IMR-90 (cell line): ENCODE results near the gene ACSF2. TPM values are rescaled to one million over a fixed set of nuclear protein-coding genes. Genes with fewer than 3 reads are reported as not detected.

Experiments
- ATAC-seq: fragments of 200-7000 bp; cut with Tn5 transposase; 2 replicates; pipeline ENCODE4 v1.9.1; 2020; ENCODE audit warnings: low read depth, mild to moderate bottlenecking, moderate library complexity
- BruUV-seq: library from RNA; stranded (reverse); fragments of 400-500 nt; replicated peaks from 2 replicates; lab custom pipeline; 2021; lab: Mats Ljungman, UMichigan
- CTCF ChIA-PET: fragments of 300-600 bp; formaldehyde crosslinking; extraction: SDS; loops from one replicate; lab custom pipeline; 2021; ENCODE audit warnings: antibody characterized with exemption; lab: Yijun Ruan, JAX
- POLR2A ChIA-PET: fragments of 300-600 bp; sonication (Branson Sonifier 250); formaldehyde crosslinking; loops from one replicate; lab custom pipeline; 2022; ENCODE audit warnings: antibody characterized with exemption; ENCODE audit not compliant: unreplicated experiment; lab: Charles Lee
- DNase-seq: peaks from one replicate; pipeline ENCODE4 v3.0.0; 2013
- H2AFZ ChIP-seq: replicated peaks from 2 replicates; pipeline ENCODE3; 2013; ENCODE audit warnings: low read length, mild to moderate bottlenecking; ENCODE audit not compliant: poor library complexity
- H2AK5ac ChIP-seq: 2 replicates; pipeline ENCODE4 v1.6.1; 2013; ENCODE audit warnings: low read depth, low read length, inconsistent platforms
- H2AK9ac ChIP-seq: replicated peaks from 2 replicates; pipeline ENCODE3; 2013; ENCODE audit warnings: mild to moderate bottlenecking, low read depth, low read length, moderate library complexity; ENCODE audit not compliant: poor library complexity
- H2BK120ac ChIP-seq: 2 replicates; pipeline ENCODE4 v1.6.1; 2013; ENCODE audit warnings: low read depth, low read length, inconsistent platforms
- H2BK15ac ChIP-seq: 3 replicates; pipeline ENCODE4 v1.6.1; 2013; ENCODE audit warnings: low read depth, low read length, inconsistent platforms
- H2BK20ac ChIP-seq: 2 replicates; pipeline ENCODE4 v1.6.1; 2013; ENCODE audit warnings: low read depth, mild to moderate bottlenecking, inconsistent platforms, low read length, moderate library complexity
- H2BK5ac ChIP-seq: 2 replicates; pipeline ENCODE4 v1.6.1; 2013; ENCODE audit warnings: mild to moderate bottlenecking, low read depth, low read length, inconsistent platforms; ENCODE audit not compliant: poor library complexity, severe bottlenecking
- H3K14ac ChIP-seq: replicated peaks from 2 replicates; pipeline ENCODE4 v1.6.1; 2013; ENCODE audit warnings: low read depth, low read length, inconsistent platforms
- H3K18ac ChIP-seq: 2 replicates; pipeline ENCODE4 v1.6.1; 2013; ENCODE audit warnings: low read depth, low read length, control low read depth
- H3K23ac ChIP-seq: 2 replicates; pipeline ENCODE4 v1.6.1; 2013; ENCODE audit warnings: low read depth, low read length, inconsistent platforms
- H3K27ac ChIP-seq: 2 replicates; pipeline ENCODE4 v1.5.1; 2013; ENCODE audit warnings: mild to moderate bottlenecking, control low read depth, low read length; ENCODE audit not compliant: insufficient read depth
- H3K27me3 ChIP-seq: 2 replicates; pipeline ENCODE4 v1.6.1; 2013; ENCODE audit warnings: low read length; ENCODE audit not compliant: control insufficient read depth, insufficient read depth
- H3K36me3 ChIP-seq: 2 replicates; pipeline ENCODE4 v1.6.1; 2013; ENCODE audit warnings: low read length, mixed read lengths; ENCODE audit not compliant: control insufficient read depth, insufficient read depth
- H3K4ac ChIP-seq: 2 replicates; pipeline ENCODE4 v1.6.1; 2013; ENCODE audit warnings: low read depth, low read length, inconsistent platforms
- H3K4me1 ChIP-seq: 2 replicates; pipeline ENCODE4 v1.6.1; 2013; ENCODE audit warnings: low read length, mixed read lengths; ENCODE audit not compliant: control insufficient read depth, insufficient read depth
- H3K4me2 ChIP-seq: 2 replicates; pipeline ENCODE4 v1.6.1; 2013; ENCODE audit warnings: low read depth, mild to moderate bottlenecking, control low read depth, low read length, moderate library complexity
- H3K4me3 ChIP-seq: 2 replicates; pipeline ENCODE4 v1.5.1; 2013; ENCODE audit warnings: low read depth, mild to moderate bottlenecking, control low read depth, low read length, moderate library complexity; ENCODE audit not compliant: insufficient read depth
- H3K56ac ChIP-seq: 2 replicates; pipeline ENCODE4 v1.6.1; 2013; ENCODE audit warnings: low read length, inconsistent platforms; ENCODE audit not compliant: insufficient read depth; ENCODE audit errors: extremely low read depth
- H3K79me1 ChIP-seq, 2 experiments: 2 replicates each; pipeline ENCODE4 v1.6.1; 2013; ENCODE audit warnings: low read length in 2 of 2, inconsistent platforms in 1 of 2, low read depth in 1 of 2
- H3K9ac ChIP-seq: 2 replicates; pipeline ENCODE4 v1.6.1; 2013; ENCODE audit warnings: low read depth, low read length, control low read depth
- H3K9me1 ChIP-seq: 2 replicates; pipeline ENCODE4 v1.6.1; 2013; ENCODE audit warnings: low read length, inconsistent platforms; ENCODE audit not compliant: insufficient read depth
- H3K9me3 ChIP-seq: 2 replicates; pipeline ENCODE4 v1.6.1; 2013; ENCODE audit warnings: low read length; ENCODE audit not compliant: control insufficient read depth, insufficient read depth
- H4K20me1 ChIP-seq: 2 replicates; pipeline ENCODE4 v1.6.1; 2013; ENCODE audit warnings: low read length, inconsistent platforms; ENCODE audit not compliant: insufficient read depth
- H4K5ac ChIP-seq: 2 replicates; pipeline ENCODE4 v1.6.1; 2013; ENCODE audit warnings: mild to moderate bottlenecking, low read depth, low read length, control low read depth
- H4K8ac ChIP-seq, 2 experiments: 2 replicates each; pipeline ENCODE4 v1.6.1; 2013; ENCODE audit warnings: low read depth in 2 of 2, low read length in 2 of 2, control low read depth in 1 of 2, inconsistent platforms in 1 of 2
- H4K91ac ChIP-seq: 2 replicates; pipeline ENCODE4 v1.6.1; 2013; ENCODE audit warnings: low read depth, low read length, inconsistent platforms; ENCODE audit not compliant: insufficient read depth
- CEBPB ChIP-seq: IDR thresholded peaks from 2 replicates; pipeline ENCODE4 v1.6.1; 2012; ENCODE audit warnings: low read depth, low read length, improper control_type of control experiment
- CHD1 ChIP-seq: IDR thresholded peaks from 2 replicates; pipeline ENCODE4 v1.6.1; 2012; ENCODE audit warnings: low read depth, low read length, improper control_type of control experiment
- FOS ChIP-seq: fragments of 150-350 bp; IDR thresholded peaks from 2 replicates; pipeline ENCODE4 v1.6.1; 2016; ENCODE audit warnings: low read depth, low read length
- MAFK ChIP-seq: IDR thresholded peaks from 2 replicates; pipeline ENCODE4 v1.6.1; 2012; ENCODE audit warnings: low read depth, low read length, improper control_type of control experiment
- MAZ ChIP-seq: IDR thresholded peaks from 2 replicates; pipeline ENCODE4 v1.6.1; 2012; ENCODE audit warnings: low read depth, mild to moderate bottlenecking, low read length, improper control_type of control experiment, moderate library complexity, borderline replicate concordance
- NFE2L2 ChIP-seq: fragments of 150-350 bp; IDR thresholded peaks from 2 replicates; pipeline ENCODE4 v1.6.1; 2016; ENCODE audit warnings: low read depth, mild to moderate bottlenecking, low read length
- POLR2A ChIP-seq: IDR thresholded peaks from 2 replicates; pipeline ENCODE4 v1.6.1; 2012; ENCODE audit warnings: mild to moderate bottlenecking, low read depth, low read length
- RCOR1 ChIP-seq: IDR thresholded peaks from 2 replicates; pipeline ENCODE4 v1.6.1; 2012; ENCODE audit warnings: mild to moderate bottlenecking, low read length, improper control_type of control experiment; ENCODE audit not compliant: insufficient replicate concordance
- RFX5 ChIP-seq: IDR thresholded peaks from 2 replicates; pipeline ENCODE4 v1.8.0; 2012; ENCODE audit warnings: low read depth, mild to moderate bottlenecking, low read length, moderate library complexity
- SMC3 ChIP-seq: fragments of 150-350 bp; IDR thresholded peaks from 2 replicates; pipeline ENCODE4 v1.6.1; 2016; ENCODE audit warnings: low read depth, mild to moderate bottlenecking, antibody characterized with exemption, low read length, moderate library complexity
- WGBS, 2 experiments: methylation state at CpG; one replicate each; pipeline versions ENCODE4 v1.1.5 to v1.1.7; 2013; ENCODE audit warnings: missing lambda C conversion rate in 2 of 2; ENCODE audit not compliant: insufficient read length in 1 of 2; ENCODE audit errors: extremely low coverage in 2 of 2; 5-methylcytosine and 5-hydroxymethylcytosine counted together
- dilution Hi-C: fragments of 300-500 bp; cut with HindIII; formaldehyde crosslinking; loops from one replicate; pipeline ENCODE4 v1.14.3; 2018; ENCODE audit warnings: low sequenced_read_pairs; ENCODE audit not compliant: unreplicated experiment
- in situ Hi-C: fragments of 300-500 bp; cut with MboI; formaldehyde crosslinking; loops from 3 replicates; pipeline ENCODE4 v1.14.3; 2019; ENCODE audit warnings: low sequenced_read_pairs, inconsistent platforms, mixed read lengths
- intact Hi-C: fragments of 100-400 bp; cut with micrococcal nuclease; formaldehyde crosslinking; loops from 2 replicates; pipeline ENCODE4 v1.10.0; 2022
- polyA plus RNA-seq, 3 experiments: library from polyadenylated mRNA; depleted of rRNA; stranded (reverse); fragments of >200 nt; gene quantifications; 2 replicates each; pipeline ENCODE4 v1.2.3, GENCODE V29; 2012; ENCODE audit warnings: low replicate concordance in 1 of 3
- total RNA-seq: library from RNA; depleted of rRNA; stranded (reverse); fragments of >200 nt; gene quantifications from 2 replicates; pipeline ENCODE4 v1.2.3, GENCODE V29; 2012
- TF ChIP-seq, protein P1 (sequence below): conservative IDR thresholded peaks from 2 replicates; pipeline ENCODE4 v1.5.1; 2012; ENCODE audit warnings: mild to moderate bottlenecking, low read depth, low read length, improper control_type of control experiment
- TF ChIP-seq, protein P2 (sequence below): fragments of 150-350 bp; IDR thresholded peaks from 2 replicates; pipeline ENCODE4 v1.6.1; 2017; ENCODE audit warnings: mild to moderate bottlenecking, antibody characterized with exemption, low read length, low read depth

ACSF2 gene
- total and polyA plus RNA-seq, 2 of the 4 experiments (the other 2 are of a cell fraction): 18.5 to 27.2 TPM

GRCh38 chr17:50382931-50383330 lies 43.1 kb upstream of the ACSF2 start (continued):
- TF ChIP-seq, protein P1, sequence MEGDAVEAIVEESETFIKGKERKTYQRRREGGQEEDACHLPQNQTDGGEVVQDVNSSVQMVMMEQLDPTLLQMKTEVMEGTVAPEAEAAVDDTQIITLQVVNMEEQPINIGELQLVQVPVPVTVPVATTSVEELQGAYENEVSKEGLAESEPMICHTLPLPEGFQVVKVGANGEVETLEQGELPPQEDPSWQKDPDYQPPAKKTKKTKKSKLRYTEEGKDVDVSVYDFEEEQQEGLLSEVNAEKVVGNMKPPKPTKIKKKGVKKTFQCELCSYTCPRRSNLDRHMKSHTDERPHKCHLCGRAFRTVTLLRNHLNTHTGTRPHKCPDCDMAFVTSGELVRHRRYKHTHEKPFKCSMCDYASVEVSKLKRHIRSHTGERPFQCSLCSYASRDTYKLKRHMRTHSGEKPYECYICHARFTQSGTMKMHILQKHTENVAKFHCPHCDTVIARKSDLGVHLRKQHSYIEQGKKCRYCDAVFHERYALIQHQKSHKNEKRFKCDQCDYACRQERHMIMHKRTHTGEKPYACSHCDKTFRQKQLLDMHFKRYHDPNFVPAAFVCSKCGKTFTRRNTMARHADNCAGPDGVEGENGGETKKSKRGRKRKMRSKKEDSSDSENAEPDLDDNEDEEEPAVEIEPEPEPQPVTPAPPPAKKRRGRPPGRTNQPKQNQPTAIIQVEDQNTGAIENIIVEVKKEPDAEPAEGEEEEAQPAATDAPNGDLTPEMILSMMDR: no peak

DNA sequence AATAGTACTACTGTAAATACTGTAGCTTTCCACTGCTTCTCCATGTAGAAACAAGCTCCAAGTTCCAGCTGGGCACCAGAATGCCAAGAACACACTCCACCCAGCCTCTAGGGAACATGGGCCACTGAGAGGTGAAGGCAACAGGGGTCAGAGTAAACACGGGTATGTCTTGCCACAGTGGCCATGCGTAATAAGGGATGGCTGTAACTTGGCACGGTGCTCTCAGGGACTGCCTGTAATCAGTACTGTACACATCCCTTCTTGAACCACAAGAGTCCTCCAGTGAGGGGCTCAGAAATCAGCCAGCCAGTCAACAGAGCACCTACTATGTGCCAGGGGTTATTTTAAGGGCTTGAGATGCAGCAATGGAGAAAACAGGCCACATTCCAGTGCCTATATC lies 39.5 kb upstream of the ACSF2 start:
- no peaks in the 10 kb centered on the region for H3K9me3 ChIP-seq
- no peak overlapping the region for H2BK5ac ChIP-seq
- no peaks in the 10 kb centered on the region for H3K4me1 ChIP-seq
- H4K8ac ChIP-seq: no peak overlapping the region
- ChIA-PET CTCF (no interaction called here), POLR2A (no interaction called here)
- peaks cover 76% of the 10 kb centered on the region for H3K36me3 ChIP-seq
- H2AFZ ChIP-seq: no peak overlapping the region
- no peak overlapping the region for H3K9ac ChIP-seq
- H2BK120ac ChIP-seq: no peak overlapping the region
- H4K20me1 ChIP-seq: peaks cover 44% of the 10 kb centered on the region
- BruUV-seq: no TSS peak
- H3K18ac ChIP-seq: no peak overlapping the region
- no peak overlapping the region for H3K14ac ChIP-seq
- H3K4me3 ChIP-seq: no peak overlapping the region
- ATAC-seq: no peak
- H4K91ac ChIP-seq: no peak overlapping the region
- intact Hi-C loops: no loop called here
- H3K56ac ChIP-seq: no peak overlapping the region
- no peak overlapping the region for H3K27ac ChIP-seq
- no peaks in the 10 kb centered on the region for H3K27me3 ChIP-seq
- H2AK5ac ChIP-seq: no peak overlapping the region
- H3K23ac ChIP-seq: no peak overlapping the region
- dilution Hi-C loops: no loop called here
- in situ Hi-C loops: no loop called here
- no peak for TF ChIP-seq SMC3
- no peak for TF ChIP-seq CEBPB
- no peak for TF ChIP-seq FOS
- TF ChIP-seq, protein P2, sequence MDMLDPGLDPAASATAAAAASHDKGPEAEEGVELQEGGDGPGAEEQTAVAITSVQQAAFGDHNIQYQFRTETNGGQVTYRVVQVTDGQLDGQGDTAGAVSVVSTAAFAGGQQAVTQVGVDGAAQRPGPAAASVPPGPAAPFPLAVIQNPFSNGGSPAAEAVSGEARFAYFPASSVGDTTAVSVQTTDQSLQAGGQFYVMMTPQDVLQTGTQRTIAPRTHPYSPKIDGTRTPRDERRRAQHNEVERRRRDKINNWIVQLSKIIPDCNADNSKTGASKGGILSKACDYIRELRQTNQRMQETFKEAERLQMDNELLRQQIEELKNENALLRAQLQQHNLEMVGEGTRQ: no peak
- TF ChIP-seq NFE2L2: no peak
- no peak for TF ChIP-seq MAFK
- TF ChIP-seq CHD1: no peak
- TF ChIP-seq MAZ: no peak
- TF ChIP-seq, protein P1: no peak
- TF ChIP-seq RFX5: no peak
- TF ChIP-seq POLR2A: no peak
- TF ChIP-seq RCOR1: no peak
- H3K4ac ChIP-seq: no peak overlapping the region
- no CpG with 5 or more reads among the region's 3 CpGs for WGBS, 2 experiments
- H3K4me2 ChIP-seq: no peak overlapping the region
- H2BK15ac ChIP-seq: no peak overlapping the region
- no peak overlapping the region for H2BK20ac ChIP-seq
- DNase-seq: no peak
- H2AK9ac ChIP-seq: no peak overlapping the region
- no peaks in the 10 kb centered on the region for H3K9me1 ChIP-seq
- peaks cover 54 to 70% of the 10 kb centered on the region in 2 experiments for H3K79me1 ChIP-seq
- no peak overlapping the region; the same call in 1 of the 2 replicates for H4K5ac ChIP-seq
